ENCODE data around the gene CTRL. TPM values are rescaled to one million over a fixed set of nuclear protein-coding genes. Genes with fewer than 3 reads are reported as not detected.

The CTRL gene
- total RNA-seq, 4 donors from 2014 or later = 0.87 to 3.6 (median 1.6) TPM

GRCh38 chr16:67883146-67883871 lies 48.4 kb downstream of the CTRL start:
- Histone ChIP-seq H3K4me3 (no peak overlapping the region), H3K27ac (peak overlapping the region in 1 of 4 donors; percentile 79), H3K36me3 (peaks cover 4 to 77% (median 41%) of the 10 kb centered on the region in 3 donors), H3K9me3 (no peaks in the 10 kb centered on the region), H3K4me1 (peaks cover 0 to 16% (median 7%) of the 10 kb centered on the region in 4 donors), H3K27me3 (no peaks in the 10 kb centered on the region)
- no peak for DNase-seq (ENCODE audit: low spot score in 2 of 2)
- 64 to 75% methylated on average over 6 of the region's 6 CpGs for WGBS, 2 donors
- TF ChIP-seq EP300 (IDR thresholded peaks at IDR 0.05) = no peak

GRCh38 chr16:67882374-67883145 lies 49.1 kb downstream of the CTRL start:
- Histone ChIP-seq H3K4me3 (no peak overlapping the region), H3K36me3 (peaks cover 4 to 85% (median 48%) of the 10 kb centered on the region in 3 donors), H3K9me3 (no peaks in the 10 kb centered on the region), H3K27me3 (no peaks in the 10 kb centered on the region), H3K4me1 (peaks cover 0 to 16% (median 7%) of the 10 kb centered on the region in 4 donors), H3K27ac (peak overlapping the region in 1 of 4 donors; percentile 79)
- no peak for DNase-seq (ENCODE audit: low spot score in 2 of 2)
- TF ChIP-seq CTCF (IDR thresholded peaks at IDR 0.05) = no peak
- no peak for TF ChIP-seq EP300 (IDR thresholded peaks at IDR 0.05)
- no peak for TF ChIP-seq POLR2A (IDR thresholded peaks at IDR 0.05)
- WGBS, 2 donors = 68 to 78% methylated on average over 15 of the region's 18 CpGs

GRCh38 chr16:67881621-67882161 lies 50.0 kb downstream of the CTRL start:
- TF ChIP-seq POLR2A (IDR thresholded peaks at IDR 0.05) = no peak
- TF ChIP-seq CTCF (IDR thresholded peaks at IDR 0.05) = no peak
- TF ChIP-seq EP300 (IDR thresholded peaks at IDR 0.05) = no peak
- 87 to 88% methylated on average over 21 of the region's 21 CpGs for WGBS, 2 donors
- H3K36me3 ChIP-seq = peaks cover 4 to 89% (median 49%) of the 10 kb centered on the region in 3 donors
- H3K9me3 ChIP-seq = no peaks in the 10 kb centered on the region
- no peaks in the 10 kb centered on the region for H3K27me3 ChIP-seq
- no peak overlapping the region for H3K4me3 ChIP-seq
- no peak overlapping the region for H3K27ac ChIP-seq
- DNase-seq (ENCODE audit: low spot score in 2 of 2) = no peak
- peaks cover 0 to 16% (median 7%) of the 10 kb centered on the region in 4 donors for H3K4me1 ChIP-seq

GRCh38 chr16:67880584-67880983 lies 51.1 kb downstream of the CTRL start:
- H3K4me3 ChIP-seq = no peak overlapping the region
- peaks cover 0 to 27% (median 8%) of the 10 kb centered on the region in 4 donors for H3K4me1 ChIP-seq
- 90 to 92% methylated on average over 12 to 13 of the region's 13 CpGs for WGBS, 2 donors
- TF ChIP-seq CTCF (IDR thresholded peaks at IDR 0.05) = no peak
- no peak for TF ChIP-seq POLR2A (IDR thresholded peaks at IDR 0.05)
- no peak for TF ChIP-seq EP300 (IDR thresholded peaks at IDR 0.05)
- no peaks in the 10 kb centered on the region for H3K9me3 ChIP-seq
- no peak overlapping the region for H3K27ac ChIP-seq
- no peak for DNase-seq (ENCODE audit: low spot score in 2 of 2)
- peaks cover 4 to 89% (median 49%) of the 10 kb centered on the region in 3 donors for H3K36me3 ChIP-seq
- no peaks in the 10 kb centered on the region for H3K27me3 ChIP-seq

- Histone ChIP-seq H3K36me3 (peaks cover 4 to 87% (median 49%) of the 10 kb centered on the region in 3 donors), H3K9me3 (no peaks in the 10 kb centered on the region), H3K27me3 (no peaks in the 10 kb centered on the region), H3K4me3 (no peak overlapping the region), H3K27ac (no peak overlapping the region), H3K4me1 (peaks cover 0 to 30% (median 10%) of the 10 kb centered on the region in 4 donors)
- TF ChIP-seq EP300 (IDR thresholded peaks at IDR 0.05) (no peak), POLR2A (IDR thresholded peaks at IDR 0.05) (no peak), CTCF (IDR thresholded peaks at IDR 0.05) (no peak)
- WGBS, 2 donors = 87 to 90% methylated on average over 3 to 5 of the region's 5 CpGs
- DNase-seq (ENCODE audit: low spot score in 2 of 2) = no peak
These were observed 51.7 kb downstream of the CTRL start for GRCh38 chr16:67879936-67880335.

Small RNA genes lying within 50 kb of the gene (small RNA-seq; reads per million reads assigned to genes)
- gene NRN1L = not detected

Other genes with a start within 250 kb of the CTRL start
- gene GFOD2, start 212.5 kb downstream of the CTRL start, total RNA-seq = 10 to 100 TPM; 10.5 to 24.6 (median 17.2) TPM
- 10 to 100 TPM in 3 of 4 donors, 1 to 10 TPM in 1; 8.1 to 19.5 (median 12.0) TPM for gene RANBP10, start 125.3 kb downstream of the CTRL start, total RNA-seq
- gene TSNAXIP1, start 125.0 kb downstream of the CTRL start, total RNA-seq = 1 to 10 TPM; 2.8 to 8.4 (median 4.0) TPM
- gene THAP11, start 89.5 kb downstream of the CTRL start, total RNA-seq = 10 to 100 TPM; 47.1 to 74.3 (median 60.9) TPM
- 100 to 1,000 TPM in 2 of 4 donors, 10 to 100 TPM in 2; 54.4 to 137 (median 105) TPM for gene NUTF2, start 84.9 kb downstream of the CTRL start, total RNA-seq
- gene CENPT, start 84.2 kb downstream of the CTRL start, total RNA-seq = 100 to 1,000 TPM in 1 of 4 donors, 10 to 100 TPM in 3; 51.3 to 101 (median 59.2) TPM
- 10 to 100 TPM; 36.7 to 62.4 (median 55.6) TPM for gene EDC4, start 58.8 kb downstream of the CTRL start, total RNA-seq
- 10 to 100 TPM in 1 of 4 donors, 1 to 10 TPM in 3; 2.0 to 15.1 (median 3.9) TPM for gene NRN1L, start 47.0 kb downstream of the CTRL start, total RNA-seq
- gene PSKH1, start 38.6 kb downstream of the CTRL start, total RNA-seq = 10 to 100 TPM; 22.2 to 30.8 (median 24.2) TPM
- 10 to 100 TPM; 22.9 to 57.6 (median 39.4) TPM for gene PSMB10, start 5.0 kb upstream of the CTRL start, total RNA-seq
- gene LCAT, start 12.3 kb upstream of the CTRL start, total RNA-seq = 10 to 100 TPM; 17.9 to 43.9 (median 26.8) TPM
- gene SLC12A4, start 36.8 kb upstream of the CTRL start, total RNA-seq = 100 to 1,000 TPM in 2 of 4 donors, 10 to 100 TPM in 2; 82.0 to 127 (median 101) TPM
- under 1 TPM in 1 of 4 donors, not detected in 3; 0.66 TPM for gene DPEP3, start 48.6 kb upstream of the CTRL start, total RNA-seq
- 10 to 100 TPM in 1 of 4 donors, 1 to 10 TPM in 3; 1.0 to 12.6 (median 3.8) TPM for gene DPEP2, start 67.6 kb upstream of the CTRL start, total RNA-seq
- gene DPEP2NB, start 84.0 kb upstream of the CTRL start, total RNA-seq = not detected
- 10 to 100 TPM in 3 of 4 donors, 1 to 10 TPM in 1; 6.7 to 11.7 (median 10.8) TPM for gene DDX28, start 91.4 kb upstream of the CTRL start, total RNA-seq
- gene DUS2, start 91.4 kb upstream of the CTRL start, total RNA-seq = 10 to 100 TPM in 2 of 4 donors, 1 to 10 TPM in 2; 4.7 to 31.2 (median 15.4) TPM
- 100 to 1,000 TPM in 2 of 4 donors, 10 to 100 TPM in 2; 81.4 to 105 (median 97.1) TPM for gene NFATC3, start 153.5 kb upstream of the CTRL start, total RNA-seq